Measurements from ENCODE around the gene CRTC3.
"Not testable (repeated sequence)": the region's sequence is repeated elsewhere in the genome, so short reads cannot be mapped to it uniquely, and the experiment has no call there.

The CRTC3 gene

GRCh38 chr15:90664650-90665287, 135.0 kb downstream of the CRTC3 start:
- H3K4me3 ChIP-seq (replicated peaks; ENCODE audit: low read depth, low read length), result peak overlapping the region; percentile 56
- no peak for DNase-seq (ENCODE audit: extremely low read depth, low read depth)
- TF ChIP-seq CTCF (IDR thresholded peaks at IDR 0.05; ENCODE audit: low read depth, low read length, missing control alignments), result no peak

GRCh38 chr15:90665288-90666134, 135.8 kb downstream of the CRTC3 start:
- no peak for DNase-seq (ENCODE audit: extremely low read depth, low read depth)
- peak overlapping the region; percentile 56 for H3K4me3 ChIP-seq (replicated peaks; ENCODE audit: low read depth, low read length)
- TF ChIP-seq CTCF (IDR thresholded peaks at IDR 0.05; ENCODE audit: low read depth, low read length, missing control alignments), result no peak

GRCh38 chr15:90666135-90666909, 136.6 kb downstream of the CRTC3 start:
- no peak for DNase-seq (ENCODE audit: extremely low read depth, low read depth)

DNA sequence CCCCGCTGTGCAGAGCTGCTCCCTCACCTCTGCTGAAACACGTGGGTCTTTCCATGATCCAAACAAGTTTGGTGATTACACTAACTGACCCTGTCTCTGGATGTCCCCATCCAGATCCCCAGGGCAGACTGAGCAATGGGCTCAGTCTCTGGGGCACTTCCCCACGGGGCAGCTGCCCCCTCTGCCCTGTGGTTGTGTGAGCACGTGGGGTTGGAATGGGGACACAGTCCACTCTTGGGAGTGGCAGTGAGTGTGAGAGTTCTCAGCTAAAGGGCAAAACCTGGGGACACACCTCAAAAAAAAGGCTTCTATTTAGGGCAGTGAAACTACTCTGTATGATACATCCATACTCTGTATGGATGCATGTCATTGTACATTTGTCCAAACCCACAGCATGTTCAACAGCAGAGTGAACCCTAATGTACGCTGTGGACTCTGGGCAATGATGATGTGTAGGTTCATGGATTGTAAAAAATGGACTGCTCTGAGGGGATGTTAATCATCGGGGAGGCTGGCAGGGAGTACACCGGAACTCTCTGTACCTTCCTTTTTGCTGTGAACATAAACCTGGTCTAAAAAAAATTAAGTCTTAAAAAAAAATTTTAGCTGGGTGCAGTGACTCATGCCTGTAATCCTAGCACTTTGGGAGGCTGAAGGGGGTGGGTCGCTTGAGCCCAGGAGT, 137.5 kb downstream of the CRTC3 start:
- TF ChIP-seq CTCF (IDR thresholded peaks at IDR 0.05; ENCODE audit: low read depth, low read length, missing control alignments), result no peak
- DNase-seq (ENCODE audit: extremely low read depth, low read depth), result no peak
- H3K4me3 ChIP-seq (replicated peaks; ENCODE audit: low read depth, low read length), result no peak overlapping the region

More at GRCh38 chr15:90666135-90666909, 136.6 kb downstream of the CRTC3 start:
- TF ChIP-seq CTCF (IDR thresholded peaks at IDR 0.05; ENCODE audit: low read depth, low read length, missing control alignments), result no peak
- H3K4me3 ChIP-seq (replicated peaks; ENCODE audit: low read depth, low read length), result peak overlapping the region; percentile 56

DNA sequence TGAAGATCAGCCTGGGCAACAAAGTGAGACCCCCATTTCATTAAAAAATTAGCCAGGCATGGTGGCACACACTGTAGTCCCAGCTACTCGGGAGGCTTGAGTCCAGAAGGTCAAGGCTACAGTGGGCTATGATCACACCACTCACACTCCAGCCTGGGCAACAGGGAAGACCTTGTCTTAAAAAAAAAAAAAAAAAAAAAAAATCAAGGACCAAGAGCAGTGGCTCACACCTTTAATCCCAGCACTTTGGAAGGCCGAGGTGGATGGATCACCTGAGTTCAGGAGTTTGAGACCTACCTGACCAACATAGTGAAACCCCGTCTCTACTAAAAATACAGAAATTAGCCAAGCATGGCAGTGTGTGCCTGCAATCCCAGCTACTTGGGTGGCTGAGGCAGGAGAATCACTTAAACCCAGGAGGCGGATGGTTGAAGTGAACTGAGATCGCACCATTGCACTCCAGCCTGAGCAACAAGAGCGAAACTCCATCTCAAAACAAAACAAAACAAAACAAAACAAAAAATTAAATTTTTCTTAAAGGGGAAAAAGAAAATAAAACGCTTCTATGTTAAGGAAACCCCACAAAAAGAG, 138.1 kb downstream of the CRTC3 start:
- not testable (repeated sequence) for H3K4me3 ChIP-seq (replicated peaks; ENCODE audit: low read depth, low read length); DNase-seq (ENCODE audit: extremely low read depth, low read depth)

- DNase-seq (ENCODE audit: extremely low read depth, low read depth), result not testable (repeated sequence)
These were observed 140.9 kb downstream of the CRTC3 start for GRCh38 chr15:90670631-90671030.

DNA sequence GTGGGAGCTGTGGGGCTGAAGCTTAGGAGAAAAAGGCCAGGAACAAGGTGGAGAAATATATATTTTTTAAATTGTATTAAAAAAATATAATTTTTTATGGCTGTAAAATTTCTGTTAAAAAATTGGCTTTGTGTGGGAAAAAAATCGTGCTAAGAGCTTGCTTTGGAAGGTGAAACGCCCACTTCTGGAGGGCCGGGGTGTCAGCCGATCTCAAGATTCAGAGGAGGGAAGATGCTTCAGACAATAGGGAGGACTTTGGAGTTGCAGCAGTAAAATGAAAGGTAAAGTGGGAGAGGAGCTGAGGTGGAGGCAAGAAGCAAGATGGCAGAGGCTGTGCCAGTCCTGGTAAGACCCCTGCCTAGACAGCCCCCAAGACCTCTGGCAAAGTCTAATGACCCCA, 141.5 kb downstream of the CRTC3 start:
- TF ChIP-seq CTCF (IDR thresholded peaks at IDR 0.05; ENCODE audit: low read depth, low read length, missing control alignments), result no peak
- H3K4me3 ChIP-seq (replicated peaks; ENCODE audit: low read depth, low read length), result no peak overlapping the region
- DNase-seq (ENCODE audit: extremely low read depth, low read depth), result no peak

More at GRCh38 chr15:90670631-90671030, 140.9 kb downstream of the CRTC3 start:
- H3K4me3 ChIP-seq (replicated peaks; ENCODE audit: low read depth, low read length), result not testable (repeated sequence)

DNA sequence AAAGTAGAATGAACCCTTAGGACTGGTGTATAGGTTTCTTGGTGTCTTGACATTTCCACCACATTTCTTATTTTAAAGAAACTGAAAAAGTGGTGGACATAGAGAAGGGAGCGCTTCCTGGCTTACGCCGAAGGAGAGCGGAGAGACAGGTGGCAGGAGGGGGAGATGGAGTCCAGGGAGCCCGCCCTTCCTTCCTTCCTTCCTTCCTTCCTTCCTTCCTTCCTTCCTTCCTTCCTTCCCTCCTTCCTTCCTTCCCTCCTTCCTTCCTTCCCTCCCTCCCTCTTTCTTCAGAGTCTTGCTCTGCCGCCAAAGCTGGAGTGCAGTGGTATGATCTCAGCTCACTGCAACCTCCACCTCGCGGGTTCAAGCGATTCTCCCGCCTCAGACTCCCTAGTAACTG, 143.6 kb downstream of the CRTC3 start:
- DNase-seq (ENCODE audit: extremely low read depth, low read depth); H3K4me3 ChIP-seq (replicated peaks; ENCODE audit: low read depth, low read length): not testable (repeated sequence)

Data from HFF-Myc (cell line).